NCI-H774 (cell line): Measurements from ENCODE around the gene MICALL2.

Source experiments
- DNase-seq: peaks from one replicate; lab custom pipeline; 2025; lab: John Stamatoyannopoulos, UW

Gene MICALL2

GRCh38 chr7:1433128-1433920 lies 25.9 kb downstream of the MICALL2 start:
- no peak for DNase-seq

DNA sequence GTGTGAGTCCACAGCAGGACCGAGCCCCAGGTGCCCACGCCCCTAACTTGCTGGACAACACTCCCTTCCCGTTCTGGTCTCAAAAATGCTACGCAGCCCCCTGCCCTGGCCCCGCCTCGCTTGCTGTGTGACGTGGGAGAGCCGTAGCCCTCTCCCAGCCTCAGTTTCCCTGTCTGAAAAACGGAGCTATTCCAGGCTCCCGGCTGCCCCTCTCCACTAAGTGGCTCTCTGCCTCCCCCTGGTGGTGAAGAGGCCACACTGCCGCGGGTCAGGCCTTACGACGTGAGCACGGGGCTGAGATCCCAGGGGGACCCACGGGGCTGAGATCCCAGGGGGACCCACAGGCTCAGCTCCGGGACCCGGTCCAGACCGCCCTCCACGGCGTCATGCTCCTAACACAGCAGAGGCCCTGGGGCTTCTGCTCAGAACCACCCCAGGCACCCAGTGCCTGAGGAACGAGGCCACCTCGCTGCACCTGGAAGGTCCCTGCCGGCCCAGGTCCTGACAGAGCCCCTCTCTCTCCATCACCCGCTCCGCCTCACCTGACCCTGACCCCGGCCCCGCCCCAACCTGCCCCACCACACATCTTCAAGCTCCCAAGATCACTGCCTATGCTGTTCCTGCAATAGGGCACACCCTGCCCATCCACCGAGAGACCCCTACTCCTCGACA lies 26.7 kb downstream of the MICALL2 start:
- DNase-seq = no peak

DNA sequence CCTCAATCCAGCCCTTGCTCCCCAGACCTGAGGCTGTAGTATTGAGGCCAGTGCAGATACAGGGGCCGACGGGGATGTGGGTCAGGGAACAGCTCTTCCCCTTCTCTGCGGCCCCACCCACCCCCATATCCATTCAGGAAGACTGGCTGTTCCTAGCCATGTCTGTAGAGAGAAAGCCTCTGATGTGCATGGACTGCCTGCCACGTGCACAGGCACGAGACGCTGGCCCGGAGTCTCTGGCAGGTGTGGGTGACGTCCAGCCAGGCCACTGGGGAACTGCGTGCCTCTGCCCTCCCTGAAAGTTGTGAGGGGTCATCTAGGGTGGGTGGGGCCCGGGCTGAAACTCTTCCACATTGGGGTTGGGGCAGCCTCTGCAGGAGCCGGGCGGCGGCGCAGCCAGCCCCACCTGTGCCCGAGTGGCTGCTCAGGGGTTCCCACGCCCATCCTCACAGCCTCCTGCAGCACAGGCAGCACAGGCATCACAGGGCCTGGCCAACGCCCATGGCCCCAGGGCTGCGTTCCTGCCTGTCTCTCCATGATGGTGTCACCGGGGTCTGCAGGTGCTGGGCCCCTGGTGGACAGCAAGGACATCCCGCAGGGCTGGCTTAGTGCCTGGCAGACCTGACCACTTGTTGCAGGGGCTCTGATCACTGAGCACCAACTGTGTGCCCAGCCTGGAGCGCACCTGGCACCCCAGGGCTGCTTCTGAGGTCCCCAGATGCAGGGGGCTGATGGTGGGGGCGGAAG lies 27.5 kb downstream of the MICALL2 start:
- DNase-seq = no peak

DNA sequence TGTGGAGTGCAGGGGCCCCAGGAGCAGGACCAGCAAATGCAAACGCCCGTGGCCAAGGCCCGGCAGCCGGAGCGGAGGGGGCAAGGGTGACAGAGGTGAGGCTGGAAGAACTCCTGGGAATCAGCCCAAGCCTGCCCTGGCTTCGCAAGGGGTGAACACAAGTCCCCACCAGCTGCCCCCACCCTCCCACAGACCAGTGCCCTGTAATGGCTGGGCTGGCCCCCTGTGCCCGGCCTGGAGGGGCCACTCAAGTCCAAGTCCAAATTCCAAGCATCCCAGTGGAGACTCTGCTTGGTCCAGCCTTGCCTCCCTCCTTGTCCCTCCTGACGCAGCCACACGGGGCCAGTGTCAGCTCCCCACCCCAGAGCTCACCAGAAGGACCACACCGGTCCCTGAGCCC lies 28.0 kb downstream of the MICALL2 start:
- no peak for DNase-seq

DNA sequence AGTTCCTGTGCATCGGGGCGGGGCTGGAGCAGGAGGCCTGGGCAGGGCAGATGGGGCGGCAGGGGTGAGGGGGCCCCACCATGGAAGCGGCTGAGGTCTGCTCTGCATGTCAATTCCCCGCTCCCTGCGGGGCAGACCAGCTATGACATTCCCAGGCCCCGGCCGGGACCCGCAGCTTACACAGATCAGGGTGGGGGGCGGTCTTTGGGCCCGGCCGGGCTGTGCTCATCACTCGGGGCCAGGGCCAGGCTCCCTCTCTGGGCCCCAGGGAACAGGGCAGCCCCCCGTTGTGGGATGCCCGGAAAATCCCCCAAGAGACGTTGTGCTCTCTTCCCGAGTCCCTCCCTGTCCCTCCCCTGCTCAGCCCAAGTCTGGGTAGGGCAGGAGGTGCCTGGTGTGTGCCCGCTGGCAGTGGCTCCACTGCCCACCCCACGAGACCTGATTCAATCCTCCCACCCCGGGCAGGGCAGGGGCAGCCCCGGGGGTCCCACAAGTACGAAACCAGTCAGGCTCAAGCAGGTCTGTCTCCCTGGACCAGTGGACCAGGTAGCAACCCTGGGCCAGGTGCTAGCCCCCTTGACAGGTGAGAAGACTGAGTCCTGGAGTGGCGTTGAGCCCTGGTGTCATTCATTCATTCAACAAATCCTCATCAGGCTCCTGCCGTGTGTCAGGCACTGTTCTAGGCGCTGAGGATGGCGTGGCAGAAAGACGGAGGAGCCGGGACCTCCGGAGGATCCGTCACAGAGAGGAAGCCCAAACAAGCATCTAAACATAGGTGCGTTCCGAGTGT lies 29.0 kb downstream of the MICALL2 start:
- DNase-seq = no peak

DNA sequence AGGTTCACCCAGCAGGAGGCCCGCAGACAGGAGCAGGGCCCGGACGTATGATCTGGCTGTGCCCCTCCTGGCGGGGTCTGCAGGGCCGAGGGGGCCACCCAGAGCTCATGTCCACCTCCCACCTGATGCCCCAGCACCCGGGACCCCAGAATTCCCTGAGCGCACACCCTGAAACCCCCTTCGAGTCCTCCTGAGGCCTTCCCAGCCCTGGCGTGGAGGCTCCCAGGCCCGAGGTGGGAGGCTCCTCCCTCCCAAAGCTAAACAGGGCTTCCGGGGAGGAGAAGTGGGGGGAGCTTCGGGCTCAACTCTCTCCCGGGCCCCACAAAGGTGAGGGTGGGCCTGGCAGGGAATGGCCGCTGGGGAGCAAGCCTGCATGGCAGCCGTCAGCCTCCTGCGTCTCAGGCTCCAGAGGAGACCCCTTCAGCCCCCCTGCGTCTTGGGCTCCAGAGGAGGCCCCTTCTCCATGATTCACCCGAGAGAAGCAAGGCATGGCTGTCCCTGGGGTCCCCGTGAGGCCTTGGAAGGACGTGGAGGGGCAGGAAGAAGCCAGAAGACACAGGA lies 30.2 kb downstream of the MICALL2 start:
- DNase-seq = no peak

DNA sequence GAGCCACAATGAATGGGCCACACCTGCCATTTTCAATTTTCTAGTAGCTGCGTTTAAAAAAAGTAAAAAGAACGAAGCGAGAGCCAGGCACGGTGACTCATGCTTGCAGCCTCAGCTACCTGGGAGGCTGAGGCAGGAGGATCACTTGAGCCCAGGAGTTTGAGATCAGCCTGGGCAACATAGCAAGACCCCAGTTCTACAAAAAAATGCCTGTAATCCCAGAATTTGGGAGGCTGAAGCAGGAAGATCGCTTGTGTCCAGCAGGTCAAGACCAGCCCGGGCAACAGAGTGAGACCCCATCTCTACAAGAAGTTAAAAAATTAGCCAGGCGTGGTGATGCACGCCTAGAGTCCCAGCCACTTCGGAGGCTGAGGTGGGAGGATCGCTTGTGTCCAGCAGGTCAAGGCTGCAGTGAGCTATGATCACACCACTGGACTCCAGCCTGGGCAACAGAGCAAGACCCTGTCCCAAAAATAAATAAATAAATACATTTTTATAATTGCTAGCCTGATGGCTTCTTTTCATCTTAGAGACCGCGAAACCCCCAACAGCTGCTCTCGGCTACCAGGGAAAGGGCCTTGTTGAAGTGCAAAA lies 32.1 kb downstream of the MICALL2 start:
- DNase-seq = no peak

DNA sequence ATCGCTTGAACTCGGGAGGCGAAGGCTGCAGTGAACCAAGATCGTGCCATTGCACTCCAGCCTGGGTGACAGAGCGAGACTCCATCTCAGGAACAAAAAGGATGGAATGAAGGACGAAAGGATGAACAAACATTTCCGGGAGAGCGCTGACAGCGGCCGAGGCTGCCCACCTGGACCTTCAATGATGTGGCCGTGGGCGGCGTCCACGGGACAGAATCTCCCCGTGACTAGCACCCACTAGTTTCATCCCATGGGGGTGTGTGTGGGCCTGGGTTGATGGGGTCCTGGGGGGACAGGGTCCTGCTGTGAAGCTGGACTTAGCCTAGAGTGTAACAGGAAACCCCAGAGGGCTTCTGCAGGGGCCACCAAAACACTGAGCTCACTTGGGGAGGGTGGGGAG lies 32.8 kb downstream of the MICALL2 start:
- DNase-seq = no peak

- no peak for DNase-seq
These were observed 33.8 kb downstream of the MICALL2 start for GRCh38 chr7:1425292-1426136.

- DNase-seq = no peak
These were observed 35.2 kb downstream of the MICALL2 start for GRCh38 chr7:1424041-1424440.

- no peak for DNase-seq
These were observed 35.9 kb downstream of the MICALL2 start for GRCh38 chr7:1423264-1423811.

- peak; percentile 77 for DNase-seq
These were observed 36.6 kb downstream of the MICALL2 start for GRCh38 chr7:1422512-1423263.

GRCh38 chr7:1421946-1422345 lies 37.3 kb downstream of the MICALL2 start:
- no peak for DNase-seq

GRCh38 chr7:1421020-1421790 lies 38.1 kb downstream of the MICALL2 start:
- DNase-seq = no peak

- no peak for DNase-seq
These were observed 39.6 kb downstream of the MICALL2 start for GRCh38 chr7:1419688-1420087.

DNA sequence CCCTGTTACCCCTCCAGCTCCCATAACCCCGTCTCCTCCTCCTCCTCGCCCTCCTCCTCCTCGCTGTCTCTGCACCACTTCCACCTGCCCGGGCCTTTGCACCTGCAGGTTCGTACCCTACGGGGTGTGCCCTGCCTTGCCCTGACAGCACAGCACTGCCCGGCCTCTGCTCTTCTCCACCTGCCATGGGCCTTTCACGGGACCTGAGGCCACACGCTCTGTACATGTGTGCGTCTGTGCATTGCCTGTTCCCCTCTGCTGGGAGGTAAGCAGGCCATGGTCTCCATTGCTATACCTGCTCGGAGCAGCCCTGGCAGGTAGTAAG lies 40.0 kb downstream of the MICALL2 start:
- DNase-seq = no peak

GRCh38 chr7:1418505-1419309 lies 40.6 kb downstream of the MICALL2 start:
- DNase-seq = peak; percentile 70
